Retinal pigment epithelial cell (primary cell): ENCODE data around the gene NAV3.
A peak's percentile ranks its signal among the peaks of the same experiment; 100 is the strongest.

ENCODE experiments used
- DNase-seq: peaks from one replicate; pipeline ENCODE4 v3.0.0-alpha.2; 2010; ENCODE audit warnings: low read depth
- H3K4me3 ChIP-seq: 2 replicates; pipeline ENCODE4 v1.5.1; 2011; ENCODE audit warnings: mild to moderate bottlenecking, low read length, control low read depth, moderate library complexity
- TF ChIP-seq, protein P1 (sequence below): conservative IDR thresholded peaks from 2 replicates; pipeline ENCODE4 v1.5.1; 2011; ENCODE audit warnings: low read depth, low read length, control low read depth, inconsistent platforms

The NAV3 gene

DNA sequence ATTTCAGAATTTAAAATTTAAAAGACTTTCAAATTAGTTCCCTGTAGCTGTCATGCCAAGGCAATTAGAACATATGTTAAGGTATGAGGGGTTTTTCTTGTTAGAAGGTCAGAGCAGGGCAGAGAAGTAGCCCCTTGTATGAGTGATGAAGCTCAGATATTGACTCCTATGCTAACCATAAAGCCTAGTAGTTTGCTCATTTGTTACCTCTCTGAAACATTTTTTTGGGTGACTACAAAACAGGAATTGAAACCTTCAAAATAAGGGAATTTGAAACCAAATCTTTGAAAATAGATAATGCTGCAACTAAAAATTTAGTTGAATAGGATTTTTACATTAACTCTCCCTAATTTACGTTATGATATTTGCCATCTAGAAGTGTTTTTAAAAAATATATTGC is 333.5 kb downstream of the NAV3 start:
- TF ChIP-seq, protein P1, sequence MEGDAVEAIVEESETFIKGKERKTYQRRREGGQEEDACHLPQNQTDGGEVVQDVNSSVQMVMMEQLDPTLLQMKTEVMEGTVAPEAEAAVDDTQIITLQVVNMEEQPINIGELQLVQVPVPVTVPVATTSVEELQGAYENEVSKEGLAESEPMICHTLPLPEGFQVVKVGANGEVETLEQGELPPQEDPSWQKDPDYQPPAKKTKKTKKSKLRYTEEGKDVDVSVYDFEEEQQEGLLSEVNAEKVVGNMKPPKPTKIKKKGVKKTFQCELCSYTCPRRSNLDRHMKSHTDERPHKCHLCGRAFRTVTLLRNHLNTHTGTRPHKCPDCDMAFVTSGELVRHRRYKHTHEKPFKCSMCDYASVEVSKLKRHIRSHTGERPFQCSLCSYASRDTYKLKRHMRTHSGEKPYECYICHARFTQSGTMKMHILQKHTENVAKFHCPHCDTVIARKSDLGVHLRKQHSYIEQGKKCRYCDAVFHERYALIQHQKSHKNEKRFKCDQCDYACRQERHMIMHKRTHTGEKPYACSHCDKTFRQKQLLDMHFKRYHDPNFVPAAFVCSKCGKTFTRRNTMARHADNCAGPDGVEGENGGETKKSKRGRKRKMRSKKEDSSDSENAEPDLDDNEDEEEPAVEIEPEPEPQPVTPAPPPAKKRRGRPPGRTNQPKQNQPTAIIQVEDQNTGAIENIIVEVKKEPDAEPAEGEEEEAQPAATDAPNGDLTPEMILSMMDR = no peak
- no peak overlapping the region for H3K4me3 ChIP-seq
- DNase-seq = no peak

DNA sequence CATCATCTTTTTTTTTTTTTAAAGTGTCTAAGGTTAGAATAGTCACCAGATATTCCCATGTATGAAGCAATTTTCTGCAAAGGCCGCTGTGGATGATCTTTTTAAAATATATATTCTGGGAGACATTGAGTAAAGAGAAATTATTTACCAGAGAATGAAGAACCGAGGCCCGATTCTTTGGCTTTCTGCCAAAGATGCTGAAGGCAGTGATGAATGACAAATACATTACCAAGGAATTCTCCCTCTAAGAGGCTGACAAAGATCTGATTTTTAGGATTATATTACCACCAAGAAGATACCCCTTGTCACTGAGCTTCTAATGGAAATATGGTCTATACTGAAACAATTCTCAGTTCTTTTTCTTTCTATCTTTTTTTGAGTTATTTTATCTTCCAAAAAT is 336.8 kb downstream of the NAV3 start:
- TF ChIP-seq, protein P1 = no peak
- DNase-seq = no peak
- no peak overlapping the region for H3K4me3 ChIP-seq

DNA sequence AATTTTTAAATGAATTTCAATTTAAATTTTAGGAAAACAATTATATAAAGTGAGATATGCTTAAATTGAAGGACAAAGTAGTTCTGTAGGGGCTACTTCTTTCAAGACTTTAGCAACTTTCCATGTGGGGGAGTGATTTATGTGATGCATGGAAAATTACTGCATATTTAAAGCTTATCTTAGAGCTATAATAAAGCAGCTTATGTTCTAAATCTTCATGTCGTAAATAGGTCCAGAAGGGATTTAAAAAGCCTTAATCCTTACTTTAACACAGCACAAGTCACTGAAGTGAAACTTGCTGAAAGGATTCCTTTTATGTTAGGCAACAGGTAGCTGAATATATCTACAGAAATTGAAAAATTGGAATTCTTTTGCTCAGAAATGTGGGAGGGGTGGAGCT is 340.4 kb downstream of the NAV3 start:
- TF ChIP-seq, protein P1 = no peak
- peak; percentile 92 for DNase-seq

DNA sequence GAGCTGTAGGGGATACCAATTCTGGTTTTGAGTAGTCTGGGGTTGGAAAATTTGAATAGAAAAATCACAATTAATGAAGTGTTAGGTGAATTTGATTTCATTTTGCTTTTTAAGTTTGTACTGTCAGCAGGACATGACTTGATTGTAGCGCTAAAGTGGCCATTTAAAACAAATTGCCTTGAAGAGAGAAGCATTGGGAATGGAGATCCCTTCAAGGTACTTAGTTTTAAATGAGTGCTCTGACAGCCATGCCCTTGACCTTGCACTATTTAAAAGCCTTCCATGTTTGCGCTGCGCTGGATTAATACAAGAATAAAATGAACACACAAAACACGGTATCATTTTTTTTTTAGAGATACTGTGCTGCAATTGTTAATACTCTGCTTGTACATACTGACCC is 345.9 kb downstream of the NAV3 start:
- no peak overlapping the region for H3K4me3 ChIP-seq
- no peak for DNase-seq
- TF ChIP-seq, protein P1 = no peak

More for the DNA sequence above, 340.4 kb downstream of the NAV3 start:
- no peak overlapping the region for H3K4me3 ChIP-seq

GRCh38 chr12:78177298-78177697 is 346.6 kb downstream of the NAV3 start:
- no peak for DNase-seq
- TF ChIP-seq, protein P1 = no peak

GRCh38 chr12:78179346-78179745 is 348.7 kb downstream of the NAV3 start:
- no peak overlapping the region for H3K4me3 ChIP-seq
- no peak for DNase-seq
- TF ChIP-seq, protein P1 = no peak

More at GRCh38 chr12:78177298-78177697, 346.6 kb downstream of the NAV3 start:
- H3K4me3 ChIP-seq = no peak overlapping the region

DNA sequence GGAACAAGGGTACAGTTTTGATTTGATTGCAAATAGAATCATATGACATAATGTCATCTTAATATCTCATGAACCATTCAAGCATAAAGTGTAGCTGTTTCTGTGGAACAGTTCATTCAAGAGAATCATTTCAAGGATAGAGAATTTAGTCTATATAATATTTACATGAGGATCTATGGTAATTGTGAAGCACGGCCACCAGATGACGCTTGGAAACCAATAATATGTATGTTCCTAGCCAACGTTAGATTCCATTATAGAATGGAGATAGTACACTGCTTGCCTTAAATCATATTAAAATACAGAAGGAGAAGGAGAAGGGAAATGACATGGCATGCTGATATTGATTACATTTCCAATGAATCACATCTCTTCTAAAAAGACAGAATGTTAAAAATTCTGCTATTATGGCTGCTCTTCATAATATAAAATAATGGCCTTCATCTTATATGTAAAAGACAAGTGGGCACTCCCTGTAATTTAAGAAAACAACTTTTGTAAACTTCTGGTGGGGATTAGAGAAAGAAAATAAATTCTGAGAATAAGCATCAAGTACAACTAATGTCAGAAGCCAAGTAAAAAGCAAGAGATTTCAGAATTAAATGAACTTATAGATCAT is 351.0 kb downstream of the NAV3 start:
- H3K4me3 ChIP-seq = no peak overlapping the region
- TF ChIP-seq, protein P1 = peak; percentile 50
- no peak for DNase-seq
